Upper lobe of left lung (tissue), 6 donors: ENCODE measurements around the gene INTS4. TPM values are rescaled to one million over a fixed set of nuclear protein-coding genes. Genes with fewer than 3 reads are reported as not detected.
A peak's percentile ranks its signal among the peaks of the same experiment; 100 is the strongest.
"Not testable (repeated sequence)": the region's sequence is repeated elsewhere in the genome, so short reads cannot be mapped to it uniquely, and the experiment has no call there.

Source experiments
- ATAC-seq, 2 donors: fragments of 200-7000 bp; cut with Tn5 transposase; one replicate each; pipeline ENCODE4 v1.9.1; 2022; ENCODE audit warnings: mild to moderate bottlenecking in 2 of 2, moderate library complexity in 2 of 2; ENCODE audit not compliant: low FRiP score in 2 of 2
- DNase-seq, 2 donors: peaks; one replicate each; pipeline ENCODE4 v3.0.0-alpha.2; 2019 to 2020
- H3K27ac ChIP-seq, 4 donors: fragments of 200-600 bp; sonication (generic); one replicate each; pipeline ENCODE4 v1.5.1; 2016 to 2019
- H3K27me3 ChIP-seq, 4 donors: fragments of 200-600 bp; sonication (generic); one replicate each; pipeline ENCODE4 v1.5.1; 2017 to 2019
- H3K36me3 ChIP-seq, 4 donors: fragments of 200-600 bp; sonication (generic); one replicate each; pipeline ENCODE4 v1.5.1; 2016 to 2019
- H3K4me1 ChIP-seq, 4 donors: fragments of 200-600 bp; sonication (generic); one replicate each; pipeline ENCODE4 v1.5.1; 2018 to 2019
- H3K4me3 ChIP-seq, 4 donors: fragments of 200-600 bp; sonication (generic); one replicate each; pipeline ENCODE4 v1.5.1; 2017 to 2019; ENCODE audit warnings: mild to moderate bottlenecking in 2 of 4, moderate library complexity in 1 of 4
- H3K9me3 ChIP-seq, 4 donors: fragments of 200-600 bp; sonication (generic); one replicate each; pipeline ENCODE4 v1.5.1; 2018 to 2019
- CTCF ChIP-seq, 6 experiments: fragments of 450-650 bp in 4 of 6; fragments of 200-600 bp in 2 of 6; sonication (generic) in 2 of 6; IDR thresholded peaks; one replicate each; pipeline ENCODE4 v1.5.1; 2016 to 2019; ENCODE audit warnings: antibody characterized with exemption in 6 of 6
- EP300 ChIP-seq, 4 donors: sonication (generic); formaldehyde crosslinking; IDR thresholded peaks; one replicate each; pipeline ENCODE4 v1.5.1; 2017; ENCODE audit warnings: antibody characterized with exemption in 4 of 4, control low read depth in 2 of 4
- POLR2A ChIP-seq, 4 donors: fragments of 450-650 bp; IDR thresholded peaks; one replicate each; pipeline ENCODE4 v1.5.1; 2016 to 2017; ENCODE audit warnings: antibody characterized with exemption in 4 of 4, mild to moderate bottlenecking in 2 of 4
- POLR2AphosphoS5 ChIP-seq, 2 donors: sonication (generic); formaldehyde crosslinking; IDR thresholded peaks; one replicate each; pipeline ENCODE4 v1.5.1; 2017; ENCODE audit warnings: antibody characterized with exemption in 2 of 2
- WGBS, 2 donors: methylation state at CpG; one replicate each; pipeline ENCODE4 v1.1.5; 2017 to 2018; 5-methylcytosine and 5-hydroxymethylcytosine counted together
- total RNA-seq, 6 donors: library from RNA; depleted of rRNA in 4 of 6; stranded (reverse); fragments of >200 nt in 4 of 6; gene quantifications; one replicate each; pipeline versions ENCODE4 v1.1.0 to v1.2.1, GENCODE V29; 2016 to 2021
- donor health status: DM: no; HTN: no; CAD: no; lungs with moderate emphysema.
- donor health status: DM: no; HTN: yes; CAD: no; lungs with severe emphysema.

INTS4 gene
- total RNA-seq, 6 donors from 2014 or later, result 15.3 to 58.7 (median 28.8) TPM

DNA sequence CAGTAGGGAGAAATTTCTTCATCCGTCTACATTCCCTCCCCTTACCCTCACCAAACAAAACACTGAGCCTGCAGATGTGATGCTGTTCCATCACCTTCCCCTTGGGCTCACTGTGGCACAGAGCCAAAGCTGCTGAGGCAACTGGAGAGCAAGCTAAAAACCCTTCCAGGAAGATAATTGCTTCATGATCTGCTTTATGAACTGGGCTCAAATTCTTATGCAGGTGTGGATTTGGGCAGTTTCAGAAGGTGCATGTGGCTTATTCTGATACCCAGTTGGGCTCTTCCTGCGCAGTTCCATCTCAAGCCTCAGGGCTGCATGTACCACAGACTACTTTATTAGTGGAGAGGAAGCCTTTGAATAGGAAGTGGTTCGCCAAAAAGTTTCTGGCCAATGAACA lies 115.2 kb downstream of the INTS4 start:
- no peaks in the 10 kb centered on the region for H3K9me3 ChIP-seq
- 80 to 94% methylated on average over 3 of the region's 3 CpGs for WGBS, 2 donors
- peaks cover 0 to 78% (median 29%) of the 10 kb centered on the region in 4 donors for H3K36me3 ChIP-seq
- TF ChIP-seq CTCF (IDR thresholded peaks at IDR 0.05) (peak in 1 of 6 experiments; percentile 4), POLR2AphosphoS5 (IDR thresholded peaks at IDR 0.05) (no peak)
- H3K27ac ChIP-seq, result no peak overlapping the region
- no peak overlapping the region for H3K4me3 ChIP-seq
- peak in 1 of 2 donors; percentile 69 for ATAC-seq
- DNase-seq, result no peak
- no peaks in the 10 kb centered on the region for H3K27me3 ChIP-seq
- peaks cover 0 to 3% (median 0%) of the 10 kb centered on the region in 4 donors for H3K4me1 ChIP-seq

DNA sequence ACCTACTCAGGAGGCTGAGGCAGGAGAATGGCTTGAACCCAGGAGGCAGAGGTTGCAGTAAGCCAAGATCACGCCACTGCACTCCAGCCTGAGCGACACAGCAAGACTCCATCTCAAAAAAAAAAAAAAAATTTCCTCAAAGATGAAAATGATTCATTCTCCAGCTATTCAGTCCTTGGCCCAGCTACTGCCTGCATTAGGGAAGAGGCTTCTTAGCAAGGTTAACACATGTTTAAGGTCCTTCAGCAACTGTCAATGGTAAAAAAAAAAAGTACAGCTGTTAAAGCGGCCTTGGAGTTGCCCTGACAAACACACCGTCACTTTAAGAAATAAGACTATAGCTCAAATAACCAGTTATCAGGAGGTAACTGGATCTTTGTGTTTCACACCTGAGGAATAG lies 116.2 kb downstream of the INTS4 start:
- H3K4me1 ChIP-seq, DNase-seq, H3K27ac ChIP-seq, H3K4me3 ChIP-seq, H3K9me3 ChIP-seq, H3K27me3 ChIP-seq: not testable (repeated sequence)
- 78 to 83% methylated on average over 4 of the region's 4 CpGs for WGBS, 2 donors
- peak in 1 of 2 donors; percentile 77 for ATAC-seq
- H3K36me3 ChIP-seq, result peaks cover 0 to 74% (median 24%) of the 10 kb centered on the region in 4 donors

DNA sequence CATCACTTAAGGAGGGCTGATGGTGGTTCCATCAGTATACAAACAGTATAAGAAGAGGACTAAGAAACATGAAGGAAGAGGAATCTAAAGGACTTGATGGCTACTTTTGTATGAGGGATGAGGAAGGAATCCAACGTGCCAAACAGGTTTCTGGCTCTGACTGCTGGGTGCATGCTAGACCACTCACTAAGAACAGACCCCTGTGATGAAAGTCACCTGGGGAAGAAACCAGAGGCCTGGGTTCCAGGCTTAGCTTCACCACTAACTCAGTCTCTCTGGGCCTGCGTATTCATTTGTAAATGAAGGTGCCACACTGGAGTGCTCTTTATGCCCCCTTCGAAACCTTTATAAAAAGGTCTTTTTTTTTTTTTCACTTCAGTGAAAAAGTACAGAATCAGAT lies 118.4 kb downstream of the INTS4 start:
- TF ChIP-seq POLR2A (IDR thresholded peaks at IDR 0.05) (no peak), POLR2AphosphoS5 (IDR thresholded peaks at IDR 0.05) (no peak), CTCF (IDR thresholded peaks at IDR 0.05) (no peak), EP300 (IDR thresholded peaks at IDR 0.05) (no peak)
- H3K27ac ChIP-seq, result no peak overlapping the region
- DNase-seq, result no peak
- no peaks in the 10 kb centered on the region for H3K9me3 ChIP-seq
- no peaks in the 10 kb centered on the region for H3K27me3 ChIP-seq
- H3K4me3 ChIP-seq, result no peak overlapping the region
- H3K36me3 ChIP-seq, result peaks cover 0 to 73% (median 29%) of the 10 kb centered on the region in 4 donors
- no peak for ATAC-seq
- H3K4me1 ChIP-seq, result peaks cover 0 to 3% (median 0%) of the 10 kb centered on the region in 4 donors
- WGBS, 2 donors, result 82 to 83% methylated on average over 3 of the region's 3 CpGs

DNA sequence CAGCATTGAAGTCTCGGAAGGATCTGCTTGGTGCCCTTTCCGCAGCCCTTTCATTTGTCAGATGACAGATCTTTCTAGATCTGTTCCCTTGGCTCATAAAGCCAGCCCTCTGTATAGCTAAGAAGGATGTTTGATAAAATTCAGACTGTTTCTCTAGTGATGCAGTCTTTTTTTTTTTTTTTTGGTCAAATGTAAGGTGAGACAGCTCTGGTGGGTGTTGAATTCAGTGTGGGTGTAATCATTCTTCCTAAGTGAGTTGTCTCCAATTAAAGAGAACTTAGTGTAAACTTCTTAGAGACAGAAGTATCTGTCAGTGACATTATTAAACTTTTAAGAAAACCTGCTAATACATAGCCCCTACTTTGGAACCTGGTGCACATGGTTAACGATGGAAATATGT lies 120.3 kb downstream of the INTS4 start:
- 92 to 98% methylated on average over 3 of the region's 3 CpGs for WGBS, 2 donors
- no peak overlapping the region for H3K27ac ChIP-seq
- no peaks in the 10 kb centered on the region for H3K9me3 ChIP-seq
- no peaks in the 10 kb centered on the region for H3K27me3 ChIP-seq
- H3K4me1 ChIP-seq, result peaks cover 0 to 3% (median 0%) of the 10 kb centered on the region in 4 donors
- H3K4me3 ChIP-seq, result no peak overlapping the region
- DNase-seq (no peak), ATAC-seq (no peak)
- H3K36me3 ChIP-seq, result peaks cover 0 to 70% (median 31%) of the 10 kb centered on the region in 4 donors
- no peak for TF ChIP-seq EP300 (IDR thresholded peaks at IDR 0.05)
- TF ChIP-seq CTCF (IDR thresholded peaks at IDR 0.05), result no peak
- TF ChIP-seq POLR2AphosphoS5 (IDR thresholded peaks at IDR 0.05), result no peak
- no peak for TF ChIP-seq POLR2A (IDR thresholded peaks at IDR 0.05)

GRCh38 chr11:77873345-77873744 lies 121.1 kb downstream of the INTS4 start:
- ATAC-seq (no peak), DNase-seq (no peak)
- no peak overlapping the region for H3K4me3 ChIP-seq
- no peak for TF ChIP-seq POLR2AphosphoS5 (IDR thresholded peaks at IDR 0.05)
- TF ChIP-seq EP300 (IDR thresholded peaks at IDR 0.05), result no peak
- no peak for TF ChIP-seq POLR2A (IDR thresholded peaks at IDR 0.05)
- TF ChIP-seq CTCF (IDR thresholded peaks at IDR 0.05), result no peak
- peaks cover 0 to 64% (median 28%) of the 10 kb centered on the region in 4 donors for H3K36me3 ChIP-seq
- no peaks in the 10 kb centered on the region for H3K4me1 ChIP-seq
- no peak overlapping the region for H3K27ac ChIP-seq
- no peaks in the 10 kb centered on the region for H3K9me3 ChIP-seq
- H3K27me3 ChIP-seq, result no peaks in the 10 kb centered on the region
- 96% methylated on average over 1 of the region's 1 CpG for WGBS, 2 donors
